Posterior cingulate gyrus (tissue), 11 donors: Measurements from ENCODE around the gene TRIM33.
"Not testable (repeated sequence)": the region's sequence is repeated elsewhere in the genome, so short reads cannot be mapped to it uniquely, and the experiment has no call there.

Source experiments
- DNase-seq, 10 donors: peaks; one replicate each; pipeline versions ENCODE4 v3.0.0 to v3.0.0-alpha.2; 2020 to 2021; ENCODE audit warnings: mixed read lengths in 3 of 10
- intact Hi-C: fragments of 100-400 bp; cut with DNase I; formaldehyde crosslinking; loops from one replicate; pipeline ENCODE4 v1.15.1; 2023

TRIM33 gene

GRCh38 chr1:114367810-114368209 is 143.2 kb downstream of the TRIM33 start:
- intact Hi-C loops: no loop called here

GRCh38 chr1:114363230-114363629 is 147.8 kb downstream of the TRIM33 start:
- intact Hi-C loops, DNase-seq: not testable (repeated sequence)

More at GRCh38 chr1:114367810-114368209, 143.2 kb downstream of the TRIM33 start:
- DNase-seq: no peak

GRCh38 chr1:114359791-114360190 is 151.2 kb downstream of the TRIM33 start:
- intact Hi-C loops: no loop called here

GRCh38 chr1:114355240-114355639 is 155.8 kb downstream of the TRIM33 start:
- DNase-seq: no peak
- intact Hi-C loops: no loop called here

More at GRCh38 chr1:114359791-114360190, 151.2 kb downstream of the TRIM33 start:
- DNase-seq: no peak

- DNase-seq: peak in 9 of 10 donors; percentile 29 to 90 (median 50)
- intact Hi-C loops: no loop called here
Observed at GRCh38 chr1:114353262-114353661, 157.7 kb downstream of the TRIM33 start.

GRCh38 chr1:114352797-114353196 is 158.2 kb downstream of the TRIM33 start:
- intact Hi-C loops: no loop called here
- peak in 9 of 10 donors; percentile 25 to 95 (median 68) for DNase-seq

- intact Hi-C loops: no loop called here
- DNase-seq: no peak
Observed at GRCh38 chr1:114350731-114351445, 160.1 kb downstream of the TRIM33 start.

GRCh38 chr1:114349891-114350605 is 161.0 kb downstream of the TRIM33 start:
- intact Hi-C loops: loop anchor here (5.0 to 10.0 kb wide), 2 partner anchors 77 to 235 kb away; partner anchors contain the start of gene BCAS2
- DNase-seq: no peak

GRCh38 chr1:114347431-114348209 is 163.4 kb downstream of the TRIM33 start:
- DNase-seq: no peak
- intact Hi-C loops: loop anchor here (2.0 to 10.0 kb wide), 3 partner anchors 80 to 237 kb away; partner anchors contain the start of genes BCAS2 and TRIM33

- DNase-seq: peak; percentile 87 to 99 (median 96)
- intact Hi-C loops: loop anchor here (2.0 to 10.0 kb wide), 3 partner anchors 81 to 238 kb away; partner anchors contain the start of genes BCAS2 and TRIM33
Observed at GRCh38 chr1:114346480-114347029, 164.4 kb downstream of the TRIM33 start.

- peak in 3 of 10 donors; percentile 72 to 82 (median 81) for DNase-seq
- intact Hi-C loops: loop anchor here (2.0 to 10.0 kb wide), 3 partner anchors 81 to 239 kb away; partner anchors contain the start of genes BCAS2 and TRIM33
Observed at GRCh38 chr1:114345930-114346479, 165.0 kb downstream of the TRIM33 start.

GRCh38 chr1:114344656-114345055 is 166.3 kb downstream of the TRIM33 start:
- intact Hi-C loops: loop anchor here (5.0 to 10.0 kb wide), 2 partner anchors 83 to 240 kb away; partner anchors contain the start of gene BCAS2
- no peak for DNase-seq
